22Rv1 (cell line): ENCODE measurements around the gene TRIM33.

ENCODE experiments used
- CTCF ChIP-seq: fragments of 450-650 bp; IDR thresholded peaks from 2 replicates; pipeline ENCODE4 v1.5.1; 2017; ENCODE audit warnings: mild to moderate bottlenecking
- ZFX ChIP-seq: fragments of 450-650 bp; IDR thresholded peaks from 2 replicates; pipeline ENCODE4 v1.6.1; 2017; ENCODE audit warnings: antibody characterized with exemption, borderline replicate concordance

GRCh38 chr1:114455102-114455785 lies 55.8 kb downstream of the TRIM33 start:
- TF ChIP-seq CTCF, result no peak
- TF ChIP-seq ZFX, result no peak
